NT2/D1 (cell line): ENCODE measurements around the gene THNSL1.

Source experiments
- YY1 ChIP-seq: IDR thresholded peaks from 2 replicates; pipeline ENCODE4 v1.6.1; 2011; ENCODE audit not compliant: insufficient read length, insufficient read depth
- ZNF274 ChIP-seq: IDR thresholded peaks from 2 replicates; pipeline ENCODE4 v1.6.1; 2011; ENCODE audit warnings: mild to moderate bottlenecking, low read depth, low read length

DNA sequence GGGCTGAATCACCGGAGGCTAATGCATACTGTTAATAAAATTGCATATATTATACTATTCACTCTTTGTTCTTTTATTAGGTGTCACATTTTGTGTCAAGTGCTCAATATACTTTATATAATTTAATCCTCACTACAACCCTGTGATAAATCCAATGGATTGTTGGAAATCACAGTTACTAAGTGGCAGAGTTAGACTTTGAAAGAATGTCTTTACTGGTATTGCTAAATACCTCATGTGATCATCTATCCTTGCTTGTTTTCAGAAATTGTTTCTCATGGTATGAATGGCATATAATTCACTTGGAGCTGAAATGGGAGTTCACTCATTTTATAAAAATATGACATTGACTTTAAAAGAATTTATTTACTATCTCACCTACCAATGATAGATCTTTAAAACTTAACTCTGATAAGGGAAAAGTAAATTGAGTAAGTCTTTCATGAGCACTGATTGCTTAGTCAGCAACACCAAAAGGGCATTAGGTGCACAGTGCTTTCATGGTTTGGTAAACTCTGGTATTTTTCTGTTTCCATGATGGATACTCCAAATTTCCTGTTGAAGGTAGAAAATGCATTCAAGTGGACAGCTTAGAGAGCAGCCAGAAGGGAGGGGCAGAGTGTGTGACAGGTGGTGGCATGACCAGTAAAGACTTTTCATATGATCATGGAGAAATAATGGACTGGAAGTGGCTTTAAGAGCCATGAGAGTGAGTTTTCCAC lies 23.0 kb upstream of the THNSL1 start:
- TF ChIP-seq YY1, result no peak
- no peak for TF ChIP-seq ZNF274
